D721Med (cell line): ENCODE data around the gene ACIN1.

Experiments used
- DNase-seq: peaks from one replicate; pipeline ENCODE4 v3.0.0; 2011; ENCODE audit warnings: low spot score; ENCODE audit not compliant: insufficient read length
- FAIRE-seq: peaks from 2 replicates; lab custom pipeline; 2011; peaks lifted over from hg19 to GRCh38; lab: Jason Lieb, UNC
- TF ChIP-seq, protein P1 (sequence below): IDR thresholded peaks from 2 replicates; pipeline ENCODE4 v1.5.1; 2012; ENCODE audit warnings: mild to moderate bottlenecking, control low read depth; ENCODE audit not compliant: insufficient read depth; ENCODE audit errors: missing control alignments

The ACIN1 gene

DNA sequence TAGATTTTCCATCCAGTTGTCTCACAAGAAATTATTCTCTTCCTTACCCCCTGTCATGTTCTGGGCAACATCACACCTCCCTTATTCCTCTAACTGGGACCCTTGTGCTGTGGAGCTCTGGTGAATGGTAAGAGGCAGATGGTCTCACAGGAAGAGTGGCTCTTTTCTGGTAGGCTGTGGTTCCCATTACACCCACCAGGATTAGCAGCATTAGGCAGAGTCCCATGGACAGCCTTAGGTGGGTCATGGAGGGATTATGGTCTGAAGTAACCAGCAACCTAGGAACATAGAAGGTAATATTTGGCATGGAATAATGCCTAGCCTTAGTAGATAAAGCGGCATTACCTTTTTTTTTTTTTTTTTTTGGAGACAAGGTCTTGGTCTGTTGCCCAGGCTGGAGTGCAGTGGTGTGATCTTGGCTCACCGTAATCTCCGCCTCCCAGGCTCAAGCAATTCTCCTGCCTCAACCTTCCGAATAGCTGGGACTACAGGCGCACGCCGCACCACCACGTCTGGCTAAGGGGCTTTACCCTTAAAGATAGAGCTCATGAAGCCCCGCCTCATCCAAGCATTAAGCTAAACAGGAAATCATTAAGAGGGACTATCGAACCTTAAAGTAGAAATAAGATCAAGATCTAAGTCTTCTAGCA is 4.4 kb upstream of the ACIN1 start:
- TF ChIP-seq, protein P1, sequence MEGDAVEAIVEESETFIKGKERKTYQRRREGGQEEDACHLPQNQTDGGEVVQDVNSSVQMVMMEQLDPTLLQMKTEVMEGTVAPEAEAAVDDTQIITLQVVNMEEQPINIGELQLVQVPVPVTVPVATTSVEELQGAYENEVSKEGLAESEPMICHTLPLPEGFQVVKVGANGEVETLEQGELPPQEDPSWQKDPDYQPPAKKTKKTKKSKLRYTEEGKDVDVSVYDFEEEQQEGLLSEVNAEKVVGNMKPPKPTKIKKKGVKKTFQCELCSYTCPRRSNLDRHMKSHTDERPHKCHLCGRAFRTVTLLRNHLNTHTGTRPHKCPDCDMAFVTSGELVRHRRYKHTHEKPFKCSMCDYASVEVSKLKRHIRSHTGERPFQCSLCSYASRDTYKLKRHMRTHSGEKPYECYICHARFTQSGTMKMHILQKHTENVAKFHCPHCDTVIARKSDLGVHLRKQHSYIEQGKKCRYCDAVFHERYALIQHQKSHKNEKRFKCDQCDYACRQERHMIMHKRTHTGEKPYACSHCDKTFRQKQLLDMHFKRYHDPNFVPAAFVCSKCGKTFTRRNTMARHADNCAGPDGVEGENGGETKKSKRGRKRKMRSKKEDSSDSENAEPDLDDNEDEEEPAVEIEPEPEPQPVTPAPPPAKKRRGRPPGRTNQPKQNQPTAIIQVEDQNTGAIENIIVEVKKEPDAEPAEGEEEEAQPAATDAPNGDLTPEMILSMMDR, result no peak
- DNase-seq (no peak), FAIRE-seq (no peak)

DNA sequence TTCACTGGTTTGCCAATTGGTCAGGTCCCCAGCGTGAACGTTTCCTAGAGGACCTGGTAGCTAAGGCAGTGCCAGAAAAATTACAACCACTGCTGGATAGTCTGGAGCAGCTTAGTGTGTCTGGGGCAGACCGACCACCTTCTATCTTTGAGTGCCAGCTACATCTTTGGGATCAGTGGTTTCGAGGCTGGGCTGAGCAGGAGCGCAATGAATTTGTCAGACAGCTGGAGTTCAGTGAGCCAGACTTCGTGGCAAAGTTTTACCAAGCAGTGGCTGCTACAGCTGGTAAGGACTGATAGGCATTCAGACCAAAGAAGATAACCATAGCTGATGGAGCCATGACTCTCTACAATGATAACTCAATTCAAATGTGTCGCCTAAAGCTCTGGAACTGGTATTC is 2.9 kb upstream of the ACIN1 start:
- DNase-seq (no peak), FAIRE-seq (no peak)
- TF ChIP-seq, protein P1, result no peak

DNA sequence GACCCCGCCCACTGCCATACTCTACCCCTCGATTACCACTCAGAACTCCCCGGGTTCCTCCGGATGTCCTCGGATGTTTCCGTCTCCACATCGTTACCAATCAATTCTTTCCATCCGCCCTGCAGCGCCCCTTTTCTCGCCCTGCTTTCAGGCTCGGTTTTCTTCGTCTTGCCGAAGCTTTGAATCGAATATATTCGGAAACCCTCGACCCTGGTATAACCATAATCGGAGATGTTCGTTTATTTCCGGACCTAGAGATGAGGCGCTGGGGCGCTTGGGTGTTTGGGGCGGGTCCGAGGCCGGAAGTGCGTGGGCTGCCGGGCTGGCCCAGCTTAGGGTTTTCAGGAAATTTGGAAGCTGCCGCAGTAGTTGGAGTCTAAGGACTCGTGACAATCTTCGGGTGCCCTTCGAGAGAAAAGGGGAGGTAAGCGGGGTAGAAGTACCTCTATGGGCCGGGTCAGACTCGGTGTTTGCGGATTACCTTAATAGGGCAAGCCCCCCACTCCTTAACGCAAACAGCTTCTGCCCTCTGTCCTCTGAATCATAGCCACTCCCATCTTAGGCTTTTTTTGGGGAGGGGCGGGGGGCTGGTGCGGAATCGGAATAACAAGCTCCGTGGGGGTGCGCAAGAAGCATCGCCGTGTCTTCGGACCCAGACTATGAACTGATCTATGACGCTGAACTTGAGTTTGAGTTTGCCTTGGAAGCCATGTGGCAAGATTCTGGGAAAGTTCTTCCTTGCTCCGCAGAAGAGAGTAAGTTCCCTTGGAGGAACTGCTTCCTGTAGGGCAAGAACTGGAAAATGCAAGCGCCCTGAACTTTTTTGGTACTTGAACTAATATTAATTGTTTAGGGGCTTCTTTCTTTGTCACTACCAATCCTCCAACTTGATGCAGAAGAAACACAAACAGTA is 516 bp upstream of the ACIN1 start, which contains the start of gene C14orf119:
C14orf119 (plus strand) TSS at position 310 of the 913 bp plus-strand sequence. CDS start 2,154 bp downstream, outside the sequence.
- TF ChIP-seq, protein P1, result no peak
- peak; percentile 92 for DNase-seq
- FAIRE-seq, result no peak

DNA sequence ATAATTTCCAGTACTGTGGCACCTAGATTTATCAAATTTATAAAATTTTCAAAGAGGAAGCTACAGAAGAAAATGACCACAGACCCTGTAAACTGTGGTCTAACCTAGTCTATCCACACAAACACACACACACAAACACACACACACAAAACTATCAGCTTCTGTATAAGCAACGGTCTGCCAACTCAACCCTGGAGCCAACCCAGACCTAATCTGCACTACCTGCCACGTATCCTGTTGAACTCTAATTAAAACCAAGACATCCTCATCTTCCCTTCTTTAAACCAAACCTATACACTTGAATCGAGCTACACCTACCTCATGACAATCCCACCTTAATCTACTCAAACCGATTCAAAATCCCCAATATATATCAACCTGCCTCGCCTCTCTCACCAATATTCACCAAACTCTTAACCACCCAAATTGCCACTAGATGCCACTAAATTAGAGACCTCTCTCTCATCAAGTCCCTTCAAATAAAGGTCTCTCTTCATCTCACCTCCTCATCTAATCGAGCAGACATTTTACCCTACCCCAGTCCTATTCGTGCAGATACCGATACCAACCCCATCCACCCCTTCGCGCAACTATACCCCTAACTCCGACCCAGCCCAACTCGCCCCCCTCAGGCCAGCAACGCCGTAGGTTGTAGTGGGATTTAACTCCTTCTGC is 808 bp downstream of the ACIN1 start:
- FAIRE-seq, result no peak

DNA sequence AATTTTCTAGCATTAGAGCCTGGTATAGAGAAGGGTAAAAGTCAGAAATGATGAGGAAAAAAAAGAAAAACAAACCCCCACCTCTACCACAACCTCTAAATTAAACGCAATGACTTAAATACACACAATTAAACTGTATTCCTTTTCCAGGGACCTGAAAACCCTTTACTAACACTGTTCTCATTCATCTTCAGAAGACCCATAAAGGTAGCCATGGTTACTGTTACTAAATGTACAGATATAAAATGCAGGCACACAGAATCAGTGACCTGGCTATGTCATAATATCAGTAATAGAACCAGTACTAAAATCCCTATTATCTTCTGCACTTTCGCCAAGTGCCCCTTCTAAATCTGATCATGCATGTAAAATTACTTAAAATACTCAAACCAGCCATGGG is 1.4 kb downstream of the ACIN1 start:
- TF ChIP-seq, protein P1, result no peak
- no peak for FAIRE-seq
- no peak for DNase-seq

More for the DNA sequence above, 808 bp downstream of the ACIN1 start:
- TF ChIP-seq, protein P1, result peak; percentile 20
- no peak for DNase-seq

DNA sequence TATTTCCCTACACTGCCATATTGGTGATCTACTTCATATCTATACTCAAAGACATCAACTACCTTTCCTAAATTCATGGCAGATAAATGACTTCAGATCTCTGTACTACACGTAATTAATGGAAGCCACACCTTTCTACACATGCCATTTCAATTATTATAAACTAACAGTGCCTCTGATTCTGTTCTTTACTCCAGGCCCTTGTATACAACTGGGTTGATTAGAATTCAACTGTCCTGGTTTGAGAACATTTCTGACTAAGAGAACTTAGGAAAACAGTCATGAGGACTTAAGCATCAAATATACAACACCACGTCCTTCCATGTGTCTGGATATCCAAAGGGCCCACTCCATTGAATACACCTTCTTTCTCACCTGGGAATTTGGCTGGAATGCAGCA is 1.8 kb downstream of the ACIN1 start:
- no peak for FAIRE-seq
- no peak for DNase-seq
- TF ChIP-seq, protein P1, result no peak
